KMS-11 (cell line): ENCODE results near the gene SBNO1.
A peak's percentile ranks its signal among the peaks of the same experiment; 100 is the strongest.
"Not testable (repeated sequence)": the region's sequence is repeated elsewhere in the genome, so short reads cannot be mapped to it uniquely, and the experiment has no call there.

ENCODE experiments used
- H2AFZ ChIP-seq: fragments of 200-600 bp; sonication (generic); 2 replicates; pipeline ENCODE4 v1.6.1; 2016; ENCODE audit warnings: antibody characterized with exemption, mixed run types, low read depth
- H3K27ac ChIP-seq: fragments of 200-600 bp; sonication (generic); 2 replicates; pipeline ENCODE4 v1.6.1; 2016; ENCODE audit warnings: mild to moderate bottlenecking, mixed run types
- H3K27me3 ChIP-seq: fragments of 200-600 bp; sonication (generic); 2 replicates; pipeline ENCODE4 v1.6.1; 2017; ENCODE audit warnings: mild to moderate bottlenecking, low read depth, mixed run types, moderate library complexity; ENCODE audit not compliant: insufficient read depth
- H3K36me3 ChIP-seq: fragments of 200-600 bp; sonication (generic); 2 replicates; pipeline ENCODE4 v1.6.1; 2017; ENCODE audit warnings: mild to moderate bottlenecking, mixed run types; ENCODE audit not compliant: insufficient read depth
- H3K4me1 ChIP-seq: fragments of 200-600 bp; sonication (generic); 2 replicates; pipeline ENCODE4 v1.6.1; 2016; ENCODE audit warnings: mild to moderate bottlenecking, low read depth, mixed run types; ENCODE audit not compliant: poor library complexity, severe bottlenecking
- H3K4me2 ChIP-seq: fragments of 200-600 bp; sonication (generic); 2 replicates; pipeline ENCODE4 v1.7.0; 2016; ENCODE audit warnings: mild to moderate bottlenecking, mixed run types
- H3K4me3 ChIP-seq: fragments of 200-600 bp; sonication (generic); IDR thresholded peaks from 2 replicates; pipeline ENCODE4 v1.6.1; 2017; ENCODE audit warnings: low read depth, low read length, mixed read lengths; ENCODE audit not compliant: insufficient read depth
- H3K79me2 ChIP-seq: fragments of 200-600 bp; sonication (generic); 2 replicates; pipeline ENCODE4 v1.6.1; 2016; ENCODE audit warnings: low read depth, mixed run types; ENCODE audit not compliant: insufficient read depth
- H3K9ac ChIP-seq: fragments of 200-600 bp; sonication (generic); 2 replicates; pipeline ENCODE4 v1.6.1; 2016; ENCODE audit warnings: mild to moderate bottlenecking, mixed run types
- H4K20me1 ChIP-seq: fragments of 200-600 bp; sonication (generic); 2 replicates; pipeline ENCODE4 v1.6.1; 2016; ENCODE audit warnings: mild to moderate bottlenecking, mixed run types; ENCODE audit not compliant: insufficient read depth
- CTCF ChIP-seq: fragments of 200-600 bp; sonication (generic); conservative IDR thresholded peaks from 2 replicates; pipeline ENCODE4 v1.6.1; 2017; ENCODE audit warnings: low read depth, mild to moderate bottlenecking, antibody characterized with exemption, low read length, moderate library complexity, mixed read lengths

The SBNO1 gene

GRCh38 chr12:123388951-123389559 lies 24.4 kb upstream of the SBNO1 start:
- no peaks in the 10 kb centered on the region for H3K36me3 ChIP-seq
- H3K79me2 ChIP-seq: 0 out of 2 replicates have a peak, but pooled peaks cover 5% of the 10 kb centered on the region
- peaks cover 21% of the 10 kb centered on the region for H3K4me1 ChIP-seq
- H3K9ac ChIP-seq: no peak overlapping the region
- H3K27ac ChIP-seq: no peak overlapping the region
- no peak overlapping the region for H3K4me2 ChIP-seq
- H3K4me3 ChIP-seq: no peak overlapping the region
- no peak overlapping the region for H2AFZ ChIP-seq
- H3K27me3 ChIP-seq: no peaks in the 10 kb centered on the region
- H4K20me1 ChIP-seq: no peaks in the 10 kb centered on the region
- no peak for TF ChIP-seq CTCF

DNA sequence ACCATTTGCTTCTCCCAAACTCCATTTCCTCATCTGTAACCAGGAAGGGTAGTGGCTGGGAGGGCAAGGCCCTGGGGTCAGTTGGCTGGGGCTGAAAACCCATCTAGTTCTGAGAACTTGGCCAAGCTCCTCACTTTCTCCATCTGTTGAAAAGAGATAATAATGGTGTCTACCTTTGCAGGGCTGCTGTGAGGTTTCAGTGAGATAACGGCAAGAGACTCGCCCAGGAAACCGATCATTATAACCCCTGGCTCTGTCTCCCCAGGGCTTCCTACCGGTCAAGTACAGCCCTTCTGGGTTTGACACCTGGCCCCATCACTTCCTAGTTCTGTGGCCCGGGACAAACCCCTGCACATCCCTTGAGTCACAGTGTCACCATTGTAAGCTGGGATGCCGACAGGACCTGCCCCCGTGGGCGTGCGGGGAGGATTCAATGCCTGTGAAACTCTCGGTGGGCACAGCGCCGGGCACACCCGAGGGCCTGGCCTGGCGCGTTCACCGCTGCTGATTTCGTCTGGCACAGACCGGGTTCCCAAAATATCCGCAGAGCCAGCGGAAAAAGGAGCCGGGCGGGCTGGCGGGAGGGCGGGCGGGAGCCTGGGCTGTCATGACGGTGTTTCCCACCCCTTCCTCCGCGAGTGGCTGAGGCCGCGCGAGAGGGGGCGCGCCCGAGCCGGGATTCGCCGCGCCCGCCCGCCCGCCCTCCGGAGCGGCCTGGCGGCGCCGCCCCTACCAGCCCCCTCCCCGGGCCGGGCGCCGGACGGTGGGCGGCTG lies 23.7 kb upstream of the SBNO1 start:
- Histone ChIP-seq H3K4me2 (peak overlapping the region; percentile 78), H3K9ac (peak overlapping the region; percentile 42; the same call in 1 of the 2 replicates), H3K4me1 (peaks cover 21% of the 10 kb centered on the region), H3K27me3 (no peaks in the 10 kb centered on the region), H3K36me3 (no peaks in the 10 kb centered on the region), H4K20me1 (no peaks in the 10 kb centered on the region), H3K79me2 (0 out of 2 replicates have a peak, but pooled peaks cover 5% of the 10 kb centered on the region), H3K4me3 (no peak overlapping the region), H2AFZ (peak overlapping the region; percentile 52; the same call in 1 of the 2 replicates), H3K27ac (peak overlapping the region; percentile 63)
- no peak for TF ChIP-seq CTCF

DNA sequence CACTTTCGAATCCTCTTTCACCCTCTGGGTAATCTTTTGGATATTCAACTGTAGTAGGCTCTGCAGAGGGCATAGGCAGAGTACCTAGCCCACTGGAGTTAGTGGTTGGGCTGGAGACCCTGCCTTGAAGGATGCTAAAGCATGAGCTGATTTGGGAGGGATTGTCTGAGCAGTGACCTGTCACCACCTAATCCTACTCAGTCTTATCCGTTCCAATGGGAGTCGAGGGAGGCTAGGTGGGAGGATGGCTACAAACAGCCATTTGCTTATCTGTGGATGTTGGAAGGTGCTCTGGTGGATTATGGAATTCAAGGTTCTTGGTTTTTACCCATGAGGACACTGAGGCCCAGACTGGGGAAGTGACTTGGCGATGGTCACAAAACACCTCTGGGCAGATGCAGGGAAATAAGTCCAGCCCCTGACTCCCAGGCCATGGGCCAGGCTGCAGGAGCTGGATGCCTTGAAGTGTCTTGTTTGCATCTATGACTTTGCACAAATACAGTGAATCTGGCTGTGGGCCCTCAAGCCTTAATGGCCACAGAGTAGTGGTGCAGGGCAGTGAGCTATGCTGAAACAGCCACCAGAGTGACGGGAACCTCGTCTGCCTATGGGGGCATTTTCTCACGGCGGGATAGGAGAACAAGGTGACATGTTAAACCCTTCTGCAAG lies 23.0 kb upstream of the SBNO1 start:
- H3K79me2 ChIP-seq: 0 out of 2 replicates have a peak, but pooled peaks cover 5% of the 10 kb centered on the region
- no peaks in the 10 kb centered on the region for H3K36me3 ChIP-seq
- no peak overlapping the region for H3K4me3 ChIP-seq
- H2AFZ ChIP-seq: no peak overlapping the region; the same call in 1 of the 2 replicates
- H4K20me1 ChIP-seq: no peaks in the 10 kb centered on the region
- TF ChIP-seq CTCF: no peak
- peak overlapping the region; percentile 78 for H3K4me2 ChIP-seq
- peak overlapping the region; percentile 42; the same call in 1 of the 2 replicates for H3K9ac ChIP-seq
- H3K27ac ChIP-seq: peak overlapping the region; percentile 63
- H3K4me1 ChIP-seq: peaks cover 21% of the 10 kb centered on the region
- no peaks in the 10 kb centered on the region for H3K27me3 ChIP-seq

GRCh38 chr12:123385536-123385935 lies 20.9 kb upstream of the SBNO1 start:
- not testable (repeated sequence) for H3K79me2 ChIP-seq, H3K27ac ChIP-seq, H3K27me3 ChIP-seq, H2AFZ ChIP-seq, H4K20me1 ChIP-seq, H3K36me3 ChIP-seq, H3K4me3 ChIP-seq, H3K9ac ChIP-seq, H3K4me2 ChIP-seq
- H3K4me1 ChIP-seq: peaks cover 21% of the 10 kb centered on the region
